ENCODE data around the gene F3. TPM values are rescaled to one million over a fixed set of nuclear protein-coding genes. Genes with fewer than 3 reads are reported as not detected.

Gene F3
- polyA plus RNA-seq, 3 donors: 0.29 to 3.7 (median 0.77) TPM

- H3K4me3 Mint-ChIP-seq: no peak overlapping the region
- H3K27ac Mint-ChIP-seq: no peak overlapping the region
Observed at GRCh38 chr1:94562519-94563260, 21.1 kb upstream of the F3 start.

GRCh38 chr1:94560333-94560732 lies 18.8 kb upstream of the F3 start:
- Mint-ChIP-seq H3K27me3 (ENCODE audit: low read depth in 3 of 3) (peaks cover 0 to 1% (median 0%) of the 10 kb centered on the region in 3 donors), H3K36me3 (no peaks in the 10 kb centered on the region), H3K4me3 (no peak overlapping the region), H3K9me3 (peaks cover 0 to 4% (median 0%) of the 10 kb centered on the region in 7 donors), H3K27ac (no peak overlapping the region), H3K4me1 (no peaks in the 10 kb centered on the region)
- Histone ChIP-seq H2AFZ (ENCODE audit: insufficient read depth, low read depth, low read length, poor library complexity, severe bottlenecking) (no peak overlapping the region), H3K9ac (ENCODE audit: insufficient read depth, low read length, poor library complexity, severe bottlenecking) (no peak overlapping the region), H3K36me3 (replicated peaks in 1 of 2; ENCODE audit: control insufficient read depth in 1 of 2, insufficient read depth in 2 of 2, low read length in 2 of 2) (no peaks in the 10 kb centered on the region), H3K4me1 (ENCODE audit: control insufficient read depth in 1 of 2, insufficient read depth in 2 of 2, low read length in 2 of 2) (no peaks in the 10 kb centered on the region), H3K9me3 (replicated peaks in 1 of 2; ENCODE audit: control insufficient read depth in 1 of 2, insufficient read depth in 1 of 2, low read length in 2 of 2) (no peaks in the 10 kb centered on the region), H4K20me1 (ENCODE audit: insufficient read depth, low read length) (no peaks in the 10 kb centered on the region), H3K79me2 (ENCODE audit: insufficient read depth, low read length) (no peaks in the 10 kb centered on the region), H3K4me3 (replicated peaks in 1 of 3; ENCODE audit: low read depth in 2 of 3, low read length in 3 of 3) (no peak overlapping the region), H3K27me3 (ENCODE audit: control insufficient read depth in 2 of 2, insufficient read depth in 2 of 2, low read length in 2 of 2) (no peaks in the 10 kb centered on the region), H3K27ac (ENCODE audit: low read depth in 1 of 2, low read length in 2 of 2) (no peak overlapping the region), H3K4me2 (replicated peaks; ENCODE audit: extremely low read depth, low read length, poor library complexity, severe bottlenecking) (no peak overlapping the region)
- no peak for DNase-seq
- TF ChIP-seq CTCF (IDR thresholded peaks at IDR 0.05): no peak
- no CpG with 5 or more reads among the region's 1 CpG for WGBS (ENCODE audit: insufficient coverage)
- intact Hi-C loops (cut with micrococcal nuclease): no loop called here

More at GRCh38 chr1:94562519-94563260, 21.1 kb upstream of the F3 start:
- no peaks in the 10 kb centered on the region for H3K4me1 ChIP-seq (ENCODE audit: control insufficient read depth in 1 of 2, insufficient read depth in 2 of 2, low read length in 2 of 2)
- peaks cover 0 to 6% (median 0%) of the 10 kb centered on the region in 7 donors for H3K9me3 Mint-ChIP-seq
- no peak overlapping the region for H3K9ac ChIP-seq (ENCODE audit: insufficient read depth, low read length, poor library complexity, severe bottlenecking)
- TF ChIP-seq CTCF (IDR thresholded peaks at IDR 0.05): no peak
- no peaks in the 10 kb centered on the region for H3K79me2 ChIP-seq (ENCODE audit: insufficient read depth, low read length)
- no peaks in the 10 kb centered on the region for H3K27me3 ChIP-seq (ENCODE audit: control insufficient read depth in 2 of 2, insufficient read depth in 2 of 2, low read length in 2 of 2)
- H3K27ac ChIP-seq (ENCODE audit: low read depth in 1 of 2, low read length in 2 of 2): no peak overlapping the region
- H3K36me3 Mint-ChIP-seq: no peaks in the 10 kb centered on the region
- H4K20me1 ChIP-seq (ENCODE audit: insufficient read depth, low read length): no peaks in the 10 kb centered on the region
- no peaks in the 10 kb centered on the region for H3K4me1 Mint-ChIP-seq
- H3K4me2 ChIP-seq (replicated peaks; ENCODE audit: extremely low read depth, low read length, poor library complexity, severe bottlenecking): no peak overlapping the region
- intact Hi-C loops (cut with micrococcal nuclease): no loop called here
- H3K36me3 ChIP-seq (replicated peaks in 1 of 2; ENCODE audit: control insufficient read depth in 1 of 2, insufficient read depth in 2 of 2, low read length in 2 of 2): no peaks in the 10 kb centered on the region
- peaks cover 0 to 1% (median 0%) of the 10 kb centered on the region in 3 donors for H3K27me3 Mint-ChIP-seq (ENCODE audit: low read depth in 3 of 3)
- H2AFZ ChIP-seq (ENCODE audit: insufficient read depth, low read depth, low read length, poor library complexity, severe bottlenecking): no peak overlapping the region
- no peaks in the 10 kb centered on the region for H3K9me3 ChIP-seq (replicated peaks in 1 of 2; ENCODE audit: control insufficient read depth in 1 of 2, insufficient read depth in 1 of 2, low read length in 2 of 2)
- no peak for DNase-seq
- H3K4me3 ChIP-seq (replicated peaks in 1 of 3; ENCODE audit: low read depth in 2 of 3, low read length in 3 of 3): no peak overlapping the region
- WGBS (ENCODE audit: insufficient coverage): 95% methylated on average over 8 of the region's 12 CpGs
